GM12801 (cell line): Measurements from ENCODE around the gene ST3GAL3.

ENCODE experiments used
- CTCF ChIP-seq: IDR thresholded peaks from one replicate; pipeline ENCODE4 v1.5.1; 2011; ENCODE audit warnings: control low read depth; ENCODE audit not compliant: insufficient read length; ENCODE audit errors: extremely low read depth

ST3GAL3 gene

GRCh38 chr1:43861337-43861736, 154.0 kb downstream of the ST3GAL3 start:
- TF ChIP-seq CTCF: no peak

GRCh38 chr1:43861988-43862735, 154.8 kb downstream of the ST3GAL3 start:
- no peak for TF ChIP-seq CTCF

- TF ChIP-seq CTCF: no peak
These were observed 157.0 kb downstream of the ST3GAL3 start for GRCh38 chr1:43864111-43865045.

GRCh38 chr1:43866201-43866600, 158.9 kb downstream of the ST3GAL3 start:
- no peak for TF ChIP-seq CTCF

GRCh38 chr1:43867976-43868740, 160.8 kb downstream of the ST3GAL3 start:
- TF ChIP-seq CTCF: no peak

GRCh38 chr1:43868741-43869067, 161.4 kb downstream of the ST3GAL3 start:
- no peak for TF ChIP-seq CTCF

- no peak for TF ChIP-seq CTCF
These were observed 163.0 kb downstream of the ST3GAL3 start for GRCh38 chr1:43870306-43870705.
